Amniotic epithelial cell (primary cell): ENCODE data around the gene ABCA2.
A peak's percentile ranks its signal among the peaks of the same experiment; 100 is the strongest.
"Not testable (repeated sequence)": the region's sequence is repeated elsewhere in the genome, so short reads cannot be mapped to it uniquely, and the experiment has no call there.

Experiments
- DNase-seq: peaks from one replicate; pipeline ENCODE4 v3.0.0-alpha.2; 2010; ENCODE audit warnings: low read depth

Gene ABCA2

DNA sequence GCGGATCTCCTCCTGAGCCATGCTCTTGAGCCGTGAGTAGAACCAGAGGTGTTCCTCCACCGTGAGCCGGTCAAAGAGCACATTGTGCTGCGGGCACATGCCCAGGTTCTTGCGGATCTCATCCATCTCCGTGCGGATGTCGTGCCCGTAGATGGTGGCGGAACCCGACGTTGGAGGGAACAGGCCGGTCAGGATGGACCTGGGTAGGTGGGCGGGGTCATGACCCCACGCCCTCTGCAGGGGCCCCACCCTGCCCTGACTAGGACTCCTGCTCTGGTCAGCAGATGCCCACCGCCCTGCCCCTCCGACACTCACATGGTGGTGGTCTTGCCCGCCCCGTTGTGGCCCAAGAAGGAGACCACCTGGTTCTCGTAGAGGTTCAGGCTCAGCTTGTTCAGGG lies 12.1 kb downstream of the ABCA2 start:
- no peak for DNase-seq

DNA sequence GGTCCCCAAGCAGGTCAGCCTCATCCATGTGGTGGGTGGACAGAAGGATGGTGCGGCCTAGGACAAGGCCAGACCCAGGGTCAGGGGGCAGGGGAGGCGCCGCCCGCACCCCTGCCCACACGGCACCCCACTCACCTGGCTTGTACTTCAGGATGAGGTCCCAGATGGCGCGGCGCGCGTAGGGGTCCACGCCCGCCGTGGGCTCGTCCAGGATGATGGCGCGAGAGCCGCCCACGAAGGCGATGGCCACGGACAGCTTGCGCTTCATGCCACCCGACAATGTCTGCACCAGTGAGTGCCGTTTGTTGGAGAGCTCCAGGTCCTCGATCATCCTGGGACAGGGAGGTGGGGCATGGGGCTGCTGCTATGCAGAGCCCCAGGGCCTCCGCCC lies 12.5 kb downstream of the ABCA2 start:
- DNase-seq: no peak

DNA sequence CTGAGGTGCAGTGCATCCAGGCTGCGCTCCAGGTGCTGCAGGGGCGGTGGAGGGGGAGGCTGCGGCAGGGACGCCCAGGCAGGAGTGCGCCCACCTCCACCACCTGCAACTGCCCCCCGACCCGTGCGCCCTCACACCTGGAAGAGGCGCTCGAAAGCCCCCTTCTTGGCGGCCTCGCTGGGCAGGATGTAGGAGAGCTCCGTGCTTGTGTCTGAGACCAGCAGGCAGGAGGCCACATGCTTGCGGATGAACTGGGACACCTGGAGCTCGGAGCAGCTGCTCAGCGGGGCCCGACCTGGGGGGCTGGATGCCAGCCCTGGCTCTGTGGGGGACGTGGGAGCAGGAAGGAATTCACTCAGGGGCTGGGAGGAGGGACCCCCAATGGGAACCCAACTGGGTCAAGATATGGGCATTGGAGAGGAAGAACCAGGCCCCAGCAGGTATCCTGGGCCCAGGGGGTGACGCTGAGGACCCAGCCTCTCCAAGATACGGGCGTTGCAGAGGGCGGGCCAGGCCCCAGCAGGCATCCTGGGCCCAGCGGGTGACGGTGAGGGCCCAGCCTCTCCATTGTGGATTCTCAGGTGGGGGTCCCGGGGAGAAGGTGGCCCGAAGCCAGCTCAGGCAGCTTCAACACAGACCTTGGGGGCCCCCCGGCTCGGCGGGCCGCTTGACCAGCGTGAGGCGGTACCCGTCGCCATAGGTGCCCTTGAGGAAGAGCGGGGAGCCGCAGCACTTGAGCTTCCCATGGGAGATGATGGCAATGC lies 13.1 kb downstream of the ABCA2 start:
- no peak for DNase-seq

DNA sequence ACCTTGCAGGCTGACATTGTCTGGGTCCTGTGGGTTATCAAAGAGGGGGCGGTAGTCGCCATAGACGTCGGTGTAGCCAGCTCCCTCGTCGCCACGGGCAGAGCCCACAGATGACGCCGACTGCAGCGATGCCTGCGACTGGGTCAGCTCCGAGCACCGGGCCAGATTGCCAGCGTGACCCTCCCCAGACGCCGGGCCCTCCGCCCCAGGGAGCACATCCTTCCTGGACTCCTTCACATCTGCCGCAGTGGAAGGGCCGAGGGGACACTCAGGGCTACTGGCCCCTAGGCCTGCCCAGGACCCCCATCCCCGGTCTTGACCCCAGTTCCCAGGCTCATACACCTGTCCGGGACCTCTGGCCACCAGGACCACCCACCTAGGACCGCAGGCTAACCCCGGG lies 13.9 kb downstream of the ABCA2 start:
- no peak for DNase-seq

DNA sequence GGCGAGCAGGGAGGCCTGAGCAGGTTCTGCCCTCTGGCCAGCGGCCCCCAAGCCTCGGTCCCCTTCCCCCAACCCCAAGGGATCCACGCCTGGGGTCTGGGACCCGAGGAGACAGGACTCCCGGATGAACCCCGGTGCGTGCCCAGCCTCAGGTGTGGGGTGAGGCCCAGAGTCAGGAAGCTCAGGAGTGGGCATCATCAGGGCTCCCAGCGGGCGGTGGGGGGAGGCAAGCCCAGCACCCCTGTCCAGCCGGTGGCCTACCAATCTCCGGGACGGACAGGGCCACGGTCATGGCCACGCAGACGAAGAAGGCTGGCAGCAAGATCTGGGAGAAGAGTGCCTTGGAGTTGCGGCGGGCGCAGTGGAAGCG lies 14.5 kb downstream of the ABCA2 start:
- no peak for DNase-seq

DNA sequence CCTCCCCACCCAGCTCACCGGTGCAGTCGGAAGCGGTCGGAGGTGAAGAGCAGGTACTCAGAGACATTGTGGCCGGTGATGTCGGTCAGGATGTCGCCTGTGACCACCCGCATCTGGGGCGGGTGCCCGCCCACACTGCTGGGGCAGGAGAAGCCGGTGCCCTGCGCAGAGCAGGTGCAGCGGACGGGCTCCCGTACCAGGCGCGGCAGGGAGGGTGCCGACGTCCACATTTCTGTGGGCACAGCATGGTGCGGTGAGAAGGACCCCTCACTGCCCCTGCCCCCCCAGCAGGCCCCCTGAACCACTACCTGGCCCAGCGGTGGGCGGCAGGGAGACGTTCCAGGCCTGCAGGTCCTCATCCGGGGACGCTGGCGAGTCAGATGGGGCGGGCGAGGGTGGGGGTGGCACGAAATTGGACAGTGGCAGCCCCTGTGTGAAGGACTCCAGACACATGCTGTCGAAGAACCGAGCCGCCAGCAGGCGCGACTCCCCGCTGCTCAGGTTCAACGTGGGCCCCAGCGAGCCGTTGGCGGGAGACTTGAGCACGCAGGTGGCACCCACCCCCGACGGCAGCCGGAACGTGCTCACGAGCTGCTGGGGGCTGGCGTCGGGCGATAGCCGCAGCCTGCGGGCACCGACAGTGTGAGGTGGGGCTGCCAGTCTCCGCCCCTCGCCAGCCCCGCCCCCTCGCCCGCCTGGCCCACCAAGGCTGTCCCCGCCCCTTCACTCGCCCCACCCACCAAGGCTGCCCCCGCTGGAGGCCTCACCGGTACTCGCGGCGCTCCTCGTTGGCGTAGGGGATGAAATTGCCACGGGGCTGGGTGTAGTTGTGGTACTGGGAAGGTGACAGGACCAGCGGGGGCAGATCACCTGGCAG lies 15.1 kb downstream of the ABCA2 start:
- DNase-seq: no peak

DNA sequence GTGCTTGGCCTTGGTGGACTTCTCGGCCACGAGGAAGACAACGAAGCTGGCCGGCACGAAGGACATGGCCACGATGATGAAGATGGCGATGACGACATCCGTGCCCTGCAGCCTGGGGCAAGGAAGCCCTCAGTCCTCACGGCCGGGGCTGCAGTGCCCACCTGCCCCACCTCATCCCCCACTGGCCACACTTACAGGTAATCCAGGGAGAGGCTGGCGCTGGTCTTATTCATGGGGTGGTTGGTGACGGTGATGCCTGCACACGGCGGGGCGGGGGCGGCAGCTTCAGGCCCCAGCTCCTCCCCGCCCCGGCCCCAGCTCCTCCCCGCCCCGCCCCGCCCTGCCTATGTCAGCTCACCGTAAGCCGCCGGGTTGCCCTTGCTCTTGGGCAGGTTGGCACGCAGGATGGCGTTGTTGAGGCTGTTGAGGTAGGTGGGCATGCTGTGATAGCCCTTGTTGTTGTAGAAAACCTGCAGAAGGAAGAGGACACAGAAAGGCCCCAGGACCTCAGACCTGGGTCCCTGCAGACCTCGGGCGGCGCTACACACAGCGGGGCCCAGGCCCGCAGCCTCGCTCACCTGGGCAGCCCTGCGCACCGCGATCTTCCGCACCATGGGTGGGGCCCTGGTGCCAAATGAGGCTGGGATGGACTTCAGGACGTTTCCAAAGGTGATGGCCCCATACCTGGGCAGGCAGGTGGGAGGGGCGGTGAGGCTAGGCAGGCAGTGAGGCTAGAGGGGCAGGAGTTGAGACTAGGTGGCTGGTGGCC lies 15.9 kb downstream of the ABCA2 start:
- DNase-seq: no peak

DNA sequence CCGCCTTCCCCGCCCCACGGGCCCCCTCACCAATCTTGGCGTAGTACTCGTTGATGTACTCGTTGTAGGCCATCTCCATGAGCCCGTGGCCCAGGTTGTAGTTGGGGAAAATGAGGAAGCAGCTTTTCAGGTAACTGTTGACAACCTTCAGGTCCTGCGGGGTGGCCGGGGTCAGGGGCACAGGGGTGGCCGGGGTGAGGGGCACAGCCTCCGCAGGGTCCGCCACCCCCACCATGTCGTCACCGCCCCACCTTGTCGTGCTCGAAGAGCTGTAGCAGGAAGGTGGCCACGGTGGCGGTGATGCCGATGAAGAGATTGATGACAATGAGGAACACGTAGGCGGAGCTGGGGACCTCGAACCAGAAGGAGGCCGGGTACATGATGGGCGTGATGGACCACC lies 16.9 kb downstream of the ABCA2 start:
- no peak for DNase-seq

DNA sequence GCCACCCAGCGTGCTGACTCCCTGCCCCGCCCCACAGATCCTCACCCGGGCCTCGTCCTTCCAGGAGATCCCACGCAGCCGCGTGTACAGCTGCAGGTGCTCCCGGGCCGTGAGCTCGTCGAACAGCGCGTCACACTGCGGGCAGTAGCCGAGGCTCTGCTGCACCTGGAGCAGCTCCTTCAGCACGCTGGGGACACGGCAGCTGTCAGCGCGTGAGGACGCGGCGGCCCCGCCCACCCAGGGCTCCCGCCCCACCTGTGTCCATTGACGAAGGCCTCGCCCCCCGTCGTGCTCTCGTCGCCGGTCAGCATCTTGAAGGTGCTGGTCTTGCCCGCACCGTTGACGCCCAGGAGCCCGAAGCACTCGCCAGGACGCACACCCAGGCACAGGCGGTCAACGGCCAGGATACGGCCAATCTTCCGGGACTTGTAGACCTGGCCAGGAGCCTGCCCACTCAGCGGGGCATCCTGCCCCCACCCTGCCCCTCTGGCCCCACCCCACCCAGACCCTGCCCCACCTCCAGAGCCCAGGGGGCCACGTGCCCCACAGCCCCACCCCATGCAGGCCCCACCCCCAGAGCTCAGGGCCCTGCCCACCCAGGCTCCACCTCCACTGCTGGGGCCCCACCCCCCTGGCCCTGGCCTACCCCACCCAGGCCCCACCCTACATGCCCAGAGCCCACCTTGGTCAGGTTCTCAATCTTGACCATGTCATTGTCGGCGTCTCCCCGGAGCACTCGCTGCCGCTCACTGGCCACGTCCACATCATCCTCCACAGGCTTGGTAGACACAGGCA lies 17.9 kb downstream of the ABCA2 start:
- DNase-seq: no peak

DNA sequence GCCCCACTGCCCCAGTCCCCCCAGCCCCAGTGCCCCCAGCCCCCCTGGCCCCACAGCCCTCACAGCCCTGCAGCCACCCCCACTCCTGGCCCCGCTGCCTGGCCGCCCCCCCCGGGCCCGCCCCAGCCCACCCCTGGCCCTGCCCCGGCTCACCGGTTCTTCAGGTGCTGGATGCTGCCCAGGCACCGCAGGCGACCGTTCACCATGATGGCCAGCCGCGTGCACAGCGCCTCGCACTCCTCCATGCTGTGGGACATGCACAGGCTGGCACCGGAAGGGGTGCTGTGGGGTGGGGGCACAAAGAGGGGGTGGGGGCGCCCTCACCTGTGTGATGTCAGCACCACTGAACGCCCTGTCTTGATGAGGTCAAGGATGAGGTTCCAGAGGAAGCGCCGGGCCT lies 18.8 kb downstream of the ABCA2 start:
- no peak for DNase-seq

DNA sequence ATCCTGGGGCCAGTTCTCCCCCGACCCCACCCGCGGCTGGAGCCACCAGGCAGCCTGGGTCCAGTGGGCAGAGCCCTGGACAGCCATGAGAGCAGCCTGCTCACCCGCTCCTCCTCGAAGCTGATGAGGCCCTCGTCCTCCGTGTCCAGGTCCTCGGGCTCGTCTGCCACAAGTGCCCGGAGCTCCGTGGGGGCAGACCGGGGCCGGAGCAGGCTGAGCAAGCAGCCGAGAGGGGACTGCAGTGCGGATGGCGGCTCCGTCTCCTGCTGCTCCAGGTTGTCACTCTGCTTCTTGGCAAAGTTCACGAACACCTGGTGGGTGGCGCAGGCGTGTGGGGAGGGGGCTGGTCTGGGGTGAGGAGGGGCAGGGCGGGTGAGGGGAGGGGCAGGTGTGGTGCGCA lies 19.7 kb downstream of the ABCA2 start:
- DNase-seq: no peak

DNA sequence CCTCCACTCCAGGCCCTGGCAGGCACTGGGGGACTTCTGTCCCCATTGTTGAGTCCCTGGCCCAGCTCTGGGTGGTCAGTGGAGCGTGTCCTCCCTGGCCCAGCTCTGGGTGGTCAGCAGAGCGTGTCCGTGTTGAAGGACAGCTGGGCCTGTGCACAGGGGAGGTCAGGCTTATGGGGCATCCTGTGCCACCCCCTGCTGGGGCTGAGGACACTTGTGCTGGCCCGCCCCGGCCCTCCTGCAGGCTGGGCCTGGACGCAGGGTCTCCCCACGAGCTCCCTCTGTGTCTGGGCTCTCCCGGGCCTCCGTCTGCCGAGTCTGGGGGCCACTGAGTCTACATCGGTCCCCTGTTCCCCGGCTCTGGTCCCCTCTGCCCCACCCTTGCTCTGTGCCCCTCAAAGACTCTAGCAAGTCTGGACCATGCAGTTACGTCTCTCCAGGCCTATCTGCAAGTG lies 20.2 kb downstream of the ABCA2 start:
- DNase-seq: no peak

DNA sequence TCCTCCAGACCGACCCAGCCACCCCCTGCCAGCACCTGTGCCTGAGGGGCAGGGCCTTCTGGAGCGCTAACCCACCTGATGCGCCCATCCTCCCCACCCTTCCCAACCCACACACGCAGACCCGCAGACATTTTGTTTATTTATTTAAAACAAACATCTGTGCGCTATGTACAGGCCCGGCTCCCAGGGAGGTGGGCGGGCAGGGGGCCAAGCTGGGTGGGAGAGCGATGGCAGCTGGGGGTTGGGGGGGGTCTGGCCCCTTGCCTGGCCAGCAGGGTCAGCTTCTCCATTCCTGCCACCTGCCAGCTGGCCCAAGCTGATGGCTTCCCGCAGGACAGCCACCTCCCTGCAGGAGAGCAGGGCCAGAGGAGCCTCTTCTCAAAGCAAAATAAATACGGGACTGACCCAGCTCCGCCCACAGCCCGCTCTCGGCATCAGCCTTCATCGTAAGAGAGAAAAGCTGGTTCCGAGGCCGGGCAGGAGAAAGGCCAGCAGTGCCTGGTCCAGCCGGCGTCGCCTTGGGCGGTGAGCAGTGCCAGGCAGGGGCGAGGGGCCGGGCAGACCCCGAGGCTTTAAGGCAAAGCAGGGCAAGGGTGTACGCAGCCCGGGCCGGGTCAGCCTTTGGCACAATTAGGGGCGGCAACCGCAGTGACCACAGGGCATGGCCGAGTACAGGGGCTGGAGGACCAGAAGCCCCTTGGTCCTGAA lies 20.8 kb downstream of the ABCA2 start:
- DNase-seq: no peak

DNA sequence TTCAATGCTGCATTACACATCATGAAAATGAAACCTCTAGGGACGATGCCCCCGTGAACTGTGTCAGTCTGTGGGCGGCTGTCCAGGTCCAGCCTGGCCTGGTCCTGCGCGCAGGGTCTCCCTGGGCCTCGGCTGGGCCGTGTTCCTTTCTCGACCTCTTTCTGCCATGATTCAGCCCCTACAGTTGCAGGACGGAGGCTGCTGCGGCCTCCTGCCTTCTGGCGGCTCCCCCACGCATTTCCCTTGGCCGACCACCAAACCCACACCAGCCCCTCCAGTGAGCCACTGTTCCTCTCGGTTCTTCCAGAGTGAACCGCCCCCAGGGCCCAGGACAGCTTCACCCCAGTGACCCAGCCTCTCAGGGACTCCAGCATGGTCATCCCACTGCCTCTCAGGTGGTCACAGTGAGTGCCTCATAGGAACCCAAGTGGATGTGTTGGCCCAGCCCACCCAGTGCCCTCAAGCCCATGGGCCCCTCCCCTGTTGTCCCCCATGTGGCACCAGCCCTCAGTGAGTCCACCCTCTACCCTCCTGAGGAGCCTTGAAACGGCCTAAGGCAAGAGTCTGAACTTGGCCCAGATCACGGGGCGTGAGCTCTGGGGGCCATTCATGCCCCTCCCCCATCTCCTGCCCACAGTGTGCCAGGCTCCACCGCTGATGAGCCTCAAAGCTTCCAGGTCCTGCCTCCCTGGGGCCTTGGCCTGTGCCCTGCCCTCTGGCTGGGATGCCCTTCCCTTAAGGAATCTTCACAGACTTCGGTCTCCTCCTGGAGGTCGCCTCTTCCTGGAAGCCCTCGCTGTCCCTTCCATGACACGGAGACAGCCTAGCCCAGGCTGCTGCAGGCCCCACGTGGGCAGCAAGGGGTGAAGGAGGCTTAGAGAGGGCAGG lies 21.7 kb downstream of the ABCA2 start:
- no peak for DNase-seq

DNA sequence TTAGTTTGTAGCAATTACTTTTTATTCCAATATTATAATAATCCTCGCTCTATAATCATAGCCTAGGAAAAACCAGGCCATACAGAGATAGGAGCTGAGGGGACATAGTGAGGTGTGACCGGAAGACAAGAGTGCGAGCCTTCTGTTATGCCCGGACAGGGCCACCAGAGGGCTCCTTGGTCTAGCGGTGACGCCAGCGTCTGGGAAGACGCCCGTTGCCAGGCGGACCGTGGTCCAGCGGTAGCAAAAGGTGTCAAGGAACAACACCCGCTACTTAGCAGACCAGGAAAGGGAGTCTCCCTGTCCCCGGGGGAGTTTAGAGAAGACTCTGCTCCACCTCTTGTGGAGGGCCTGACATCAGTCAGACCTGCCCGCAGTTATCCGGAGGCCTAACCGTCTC lies 23.8 kb downstream of the ABCA2 start:
- not testable (repeated sequence) for DNase-seq

DNA sequence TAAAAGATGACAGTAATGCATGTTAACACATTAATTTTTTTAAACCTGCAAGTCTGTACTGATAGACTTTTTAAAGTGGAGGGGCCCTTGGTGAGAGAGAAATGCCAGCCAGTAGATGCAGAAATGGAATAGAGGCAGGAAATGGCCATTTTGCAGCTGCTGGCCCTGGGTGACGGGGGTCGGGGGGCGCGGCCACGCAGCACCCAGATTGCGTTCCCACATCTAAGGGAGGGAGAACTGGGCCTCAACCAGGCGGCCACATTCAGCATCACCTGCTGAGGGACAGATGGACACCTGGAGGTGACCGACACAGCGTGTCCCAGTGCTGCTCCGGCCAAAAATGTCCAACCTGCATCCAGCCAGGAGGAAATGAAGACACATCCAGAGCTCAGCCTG lies 25.4 kb downstream of the ABCA2 start:
- DNase-seq: no peak

DNA sequence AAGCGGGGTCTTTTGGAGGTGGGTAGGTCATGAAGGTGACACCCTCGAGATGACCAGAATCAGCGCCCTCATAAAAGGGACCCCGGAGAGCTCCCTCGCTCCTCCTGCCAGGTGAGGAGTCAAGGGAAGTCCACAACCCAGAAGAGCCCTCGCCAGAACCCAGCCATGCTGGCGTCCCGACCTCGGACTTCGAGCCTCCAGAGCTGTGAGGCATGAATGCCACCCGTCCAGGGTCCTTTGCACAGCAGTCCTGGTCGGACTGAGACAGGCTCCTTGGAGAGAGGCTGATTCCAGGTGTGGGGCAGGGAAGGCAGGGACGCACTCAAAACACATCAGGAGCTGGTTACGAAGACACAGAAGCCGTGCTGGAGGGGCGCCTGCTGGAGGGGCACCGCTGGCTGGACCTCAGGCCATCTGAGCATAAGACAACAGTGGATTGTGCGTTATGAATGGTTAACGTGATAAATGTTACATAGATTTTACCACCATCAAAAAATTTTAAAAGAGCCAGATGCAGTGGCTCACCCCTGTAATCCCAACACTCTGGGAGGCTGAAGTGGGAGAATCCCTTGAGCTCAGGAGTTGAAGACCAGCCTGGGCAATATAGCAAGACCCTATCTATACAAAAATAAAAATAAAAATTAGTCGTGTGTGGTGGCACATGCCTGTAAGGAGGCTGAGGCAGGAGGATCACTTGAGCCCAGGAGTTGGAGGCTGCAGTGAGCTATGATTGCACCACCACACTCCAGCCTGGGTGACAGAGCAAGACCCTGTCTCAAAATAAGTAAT lies 26.0 kb downstream of the ABCA2 start:
- no peak for DNase-seq

DNA sequence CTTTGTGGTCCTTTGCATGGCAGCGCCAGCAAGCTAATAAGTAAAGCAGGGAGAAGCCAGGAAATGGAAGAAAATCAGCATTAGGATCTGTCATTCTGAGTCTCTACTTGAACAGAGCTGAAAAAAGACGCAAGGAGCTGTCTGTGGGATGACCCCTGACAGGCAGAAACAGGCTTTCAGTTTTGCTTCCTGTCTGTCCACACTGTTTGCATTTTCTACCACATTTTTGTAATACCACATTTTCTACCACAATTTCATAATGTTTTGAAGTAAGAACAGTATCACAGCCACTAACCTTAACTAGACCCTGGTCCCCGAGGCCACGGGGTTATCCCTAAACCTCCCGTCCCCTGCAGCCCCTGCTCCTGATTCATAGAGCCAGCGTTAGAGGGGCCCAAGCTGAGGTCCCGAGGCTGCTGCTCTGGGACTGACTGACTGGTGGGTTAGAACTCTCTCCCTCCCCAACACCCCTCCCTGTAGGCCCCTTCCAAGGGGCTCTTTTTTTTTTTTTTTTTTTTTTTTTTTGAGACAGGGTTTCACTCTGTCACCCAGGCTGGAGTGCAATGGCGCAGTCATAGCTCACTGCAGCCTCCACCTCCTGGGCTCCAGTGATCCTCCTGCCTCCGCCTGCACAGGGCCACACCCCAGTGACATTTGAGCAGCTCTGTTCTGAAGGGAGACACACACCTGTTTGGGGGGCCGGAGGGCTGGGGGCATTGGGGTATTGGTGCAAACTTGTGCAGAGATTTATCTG lies 27.7 kb downstream of the ABCA2 start:
- DNase-seq: peak; percentile 87

DNA sequence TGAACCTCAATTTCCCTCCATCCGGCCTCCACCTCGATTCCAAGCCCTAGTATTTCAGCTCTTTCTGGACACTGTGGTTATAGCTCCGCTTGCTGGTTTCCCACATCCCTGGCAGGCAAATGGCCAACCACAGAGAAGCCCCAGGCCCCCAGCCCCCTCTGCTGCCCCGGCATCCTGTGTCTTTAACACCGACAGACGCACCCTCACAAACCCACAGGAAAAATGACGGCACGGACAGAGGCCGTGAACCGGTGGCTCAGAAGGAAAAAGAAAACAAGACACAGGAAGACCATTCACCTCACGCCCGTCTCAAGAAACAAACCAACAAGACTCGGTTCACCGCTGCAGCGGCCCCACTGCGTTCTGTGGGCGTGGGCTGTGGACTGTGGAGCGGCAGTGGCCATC lies 30.2 kb downstream of the ABCA2 start:
- DNase-seq: no peak
